Right atrium auricular region (tissue), 2 donors: ENCODE measurements around the gene CDKAL1. TPM values are rescaled to one million over a fixed set of nuclear protein-coding genes. Genes with fewer than 3 reads are reported as not detected.

Experiments
- DNase-seq: peaks from one replicate; pipeline ENCODE4 v3.0.0-alpha.2; 2019; ENCODE audit warnings: low spot score
- H3K27ac ChIP-seq, 2 donors: fragments of 200-600 bp; sonication (generic); 1 replicate in 1 of 2; 2 replicates in 1 of 2; pipeline ENCODE4 v1.5.1; 2016 to 2019
- H3K27me3 ChIP-seq, 2 donors: fragments of 200-600 bp; sonication (generic); one replicate each; pipeline versions ENCODE4 v1.5.1 to v1.6.0; 2017 to 2019
- H3K36me3 ChIP-seq: fragments of 200-600 bp; sonication (generic); one replicate; pipeline ENCODE4 v1.5.1; 2016
- H3K4me1 ChIP-seq, 2 donors: fragments of 200-600 bp; sonication (generic); one replicate each; pipeline versions ENCODE4 v1.5.1 to v1.6.0; 2017 to 2019
- H3K4me3 ChIP-seq, 2 donors: fragments of 200-600 bp; sonication (generic); 1 replicate in 1 of 2; 2 replicates in 1 of 2; pipeline ENCODE4 v1.5.1; 2017 to 2019; ENCODE audit warnings: mild to moderate bottlenecking in 1 of 2, moderate library complexity in 1 of 2
- H3K9me3 ChIP-seq, 2 donors: fragments of 200-600 bp; sonication (generic); one replicate each; pipeline ENCODE4 v1.5.1; 2019
- CTCF ChIP-seq, 2 donors: fragments of 200-600 bp; sonication (generic); IDR thresholded peaks; one replicate each; pipeline ENCODE4 v1.5.1; 2019; ENCODE audit warnings: antibody characterized with exemption in 2 of 2
- total RNA-seq, 2 donors: library from RNA; depleted of rRNA; stranded (reverse); fragments of >200 nt; gene quantifications; one replicate each; pipeline ENCODE4 v1.1.0, GENCODE V29; 2016

The CDKAL1 gene
- total RNA-seq, 2 donors from 2014 or later = 8.8 to 10.5 TPM

GRCh38 chr6:21045135-21045700, 511.0 kb downstream of the CDKAL1 start:
- H3K4me1 ChIP-seq = peaks cover 0 to 5% of the 10 kb centered on the region in 2 donors
- H3K27ac ChIP-seq = peak overlapping the region in 1 of 2 donors; percentile 75
- H3K36me3 ChIP-seq = no peaks in the 10 kb centered on the region
- DNase-seq = no peak
- no peak for TF ChIP-seq CTCF (IDR thresholded peaks at IDR 0.05)
- H3K27me3 ChIP-seq = no peaks in the 10 kb centered on the region
- no peaks in the 10 kb centered on the region for H3K9me3 ChIP-seq
- H3K4me3 ChIP-seq = no peak overlapping the region

GRCh38 chr6:21046276-21046675, 512.0 kb downstream of the CDKAL1 start:
- H3K27ac ChIP-seq = peak overlapping the region; percentile 60 to 75
- no peak overlapping the region for H3K4me3 ChIP-seq
- DNase-seq = no peak
- no peaks in the 10 kb centered on the region for H3K36me3 ChIP-seq
- H3K4me1 ChIP-seq = peaks cover 0 to 5% of the 10 kb centered on the region in 2 donors
- H3K9me3 ChIP-seq = no peaks in the 10 kb centered on the region
- TF ChIP-seq CTCF (IDR thresholded peaks at IDR 0.05) = no peak
- H3K27me3 ChIP-seq = no peaks in the 10 kb centered on the region

- no peaks in the 10 kb centered on the region for H3K27me3 ChIP-seq
- no peaks in the 10 kb centered on the region for H3K36me3 ChIP-seq
- no peak overlapping the region for H3K4me3 ChIP-seq
- TF ChIP-seq CTCF (IDR thresholded peaks at IDR 0.05) = no peak
- no peak overlapping the region for H3K27ac ChIP-seq
- H3K4me1 ChIP-seq = peaks cover 0 to 5% of the 10 kb centered on the region in 2 donors
- no peak for DNase-seq
- no peaks in the 10 kb centered on the region for H3K9me3 ChIP-seq
These were observed 513.8 kb downstream of the CDKAL1 start for GRCh38 chr6:21048047-21048446.

GRCh38 chr6:21049148-21049547, 514.9 kb downstream of the CDKAL1 start:
- Histone ChIP-seq H3K36me3 (no peaks in the 10 kb centered on the region), H3K4me3 (no peak overlapping the region), H3K27ac (no peak overlapping the region), H3K4me1 (peaks cover 0 to 5% of the 10 kb centered on the region in 2 donors), H3K9me3 (no peaks in the 10 kb centered on the region), H3K27me3 (no peaks in the 10 kb centered on the region)
- no peak for DNase-seq
- no peak for TF ChIP-seq CTCF (IDR thresholded peaks at IDR 0.05)

- H3K36me3 ChIP-seq = no peaks in the 10 kb centered on the region
- TF ChIP-seq CTCF (IDR thresholded peaks at IDR 0.05) = no peak
- no peak for DNase-seq
- H3K9me3 ChIP-seq = no peaks in the 10 kb centered on the region
- no peak overlapping the region for H3K4me3 ChIP-seq
- H3K4me1 ChIP-seq = peaks cover 0 to 5% of the 10 kb centered on the region in 2 donors
- no peaks in the 10 kb centered on the region for H3K27me3 ChIP-seq
- H3K27ac ChIP-seq = no peak overlapping the region
These were observed 515.3 kb downstream of the CDKAL1 start for GRCh38 chr6:21049572-21049971.

- no peaks in the 10 kb centered on the region for H3K27me3 ChIP-seq
- no peaks in the 10 kb centered on the region for H3K9me3 ChIP-seq
- no peaks in the 10 kb centered on the region for H3K4me1 ChIP-seq
- no peak overlapping the region for H3K4me3 ChIP-seq
- DNase-seq = no peak
- H3K27ac ChIP-seq = no peak overlapping the region
- H3K36me3 ChIP-seq = no peaks in the 10 kb centered on the region
- TF ChIP-seq CTCF (IDR thresholded peaks at IDR 0.05) = no peak
These were observed 516.7 kb downstream of the CDKAL1 start for GRCh38 chr6:21050935-21051334.
